H9 (cell line): ENCODE measurements around the gene RGSL1. TPM values are rescaled to one million over a fixed set of nuclear protein-coding genes. Genes with fewer than 3 reads are reported as not detected.

Source experiments
- DNase-seq: peaks from one replicate; pipeline ENCODE4 v3.0.0-alpha.2; 2017
- H2AFZ ChIP-seq: one replicate; pipeline ENCODE4 v1.6.1; 2013; ENCODE audit warnings: mild to moderate bottlenecking, low read length, control low read depth, moderate library complexity
- H2AK5ac ChIP-seq: 2 replicates; pipeline ENCODE4 v1.6.1; 2013; ENCODE audit warnings: low read length, control low read depth, mixed read lengths; ENCODE audit not compliant: insufficient read length
- H2BK120ac ChIP-seq: one replicate; pipeline ENCODE4 v1.6.1; 2013; ENCODE audit warnings: low read depth, mild to moderate bottlenecking, low read length, control low read depth, inconsistent platforms; ENCODE audit not compliant: poor library complexity, severe bottlenecking
- H2BK12ac ChIP-seq: 2 replicates; pipeline ENCODE4 v1.6.1; 2013; ENCODE audit warnings: low read length, control low read depth, mixed read lengths, low read depth; ENCODE audit not compliant: insufficient read length
- H2BK15ac ChIP-seq: 2 replicates; pipeline ENCODE4 v1.6.1; 2013; ENCODE audit warnings: low read depth, low read length, control low read depth
- H2BK20ac ChIP-seq: one replicate; pipeline ENCODE4 v1.6.1; 2013; ENCODE audit warnings: low read depth, mild to moderate bottlenecking, low read length, control low read depth, inconsistent platforms; ENCODE audit not compliant: poor library complexity, severe bottlenecking
- H2BK5ac ChIP-seq: 2 replicates; pipeline ENCODE4 v1.6.1; 2013; ENCODE audit warnings: low read length, control low read depth, mixed read lengths; ENCODE audit not compliant: insufficient read length
- H3K14ac ChIP-seq: 2 replicates; pipeline ENCODE4 v1.6.1; 2013; ENCODE audit warnings: low read length, control low read depth; ENCODE audit not compliant: insufficient read depth
- H3K18ac ChIP-seq: 2 replicates; pipeline ENCODE4 v1.6.1; 2013; ENCODE audit warnings: low read depth, mild to moderate bottlenecking, mixed read lengths, low read length, control low read depth; ENCODE audit not compliant: insufficient read length
- H3K23ac ChIP-seq: 2 replicates; pipeline ENCODE4 v1.6.1; 2013; ENCODE audit warnings: low read length, control low read depth, mixed read lengths, low read depth; ENCODE audit not compliant: insufficient read length
- H3K23me2 ChIP-seq: 2 replicates; pipeline ENCODE4 v1.6.1; 2013; ENCODE audit warnings: low read depth, mild to moderate bottlenecking, mixed read lengths, low read length, control low read depth; ENCODE audit not compliant: insufficient read length, poor library complexity, severe bottlenecking
- H3K27ac ChIP-seq: 2 replicates; pipeline ENCODE4 v1.5.1; 2013; ENCODE audit warnings: low read length, control low read depth, mixed read lengths, low read depth; ENCODE audit not compliant: insufficient read length
- H3K27me3 ChIP-seq: 2 replicates; pipeline ENCODE4 v1.6.1; 2013; ENCODE audit warnings: low read length, control low read depth, inconsistent platforms; ENCODE audit not compliant: insufficient read depth
- H3K4ac ChIP-seq: 2 replicates; pipeline ENCODE4 v1.6.1; 2013; ENCODE audit warnings: low read depth, mild to moderate bottlenecking, control low read depth, inconsistent platforms, low read length, moderate library complexity
- H3K4me1 ChIP-seq: 2 replicates; pipeline ENCODE4 v1.6.1; 2013; ENCODE audit warnings: low read length, control low read depth, inconsistent platforms; ENCODE audit not compliant: insufficient read depth
- H3K4me2 ChIP-seq: 2 replicates; pipeline ENCODE4 v1.6.1; 2013; ENCODE audit warnings: low read length, control low read depth, mixed read lengths; ENCODE audit not compliant: insufficient read length, insufficient read depth
- H3K56ac ChIP-seq: 2 replicates; pipeline ENCODE4 v1.6.1; 2013; ENCODE audit warnings: low read depth, mild to moderate bottlenecking, mixed read lengths, low read length, control low read depth; ENCODE audit not compliant: insufficient read length
- H3K79me1 ChIP-seq: 2 replicates; pipeline ENCODE4 v1.6.1; 2013; ENCODE audit warnings: low read depth, mild to moderate bottlenecking, moderate library complexity, low read length, control low read depth, inconsistent platforms; ENCODE audit not compliant: insufficient read depth, poor library complexity, severe bottlenecking
- H3K79me2 ChIP-seq: 2 replicates; pipeline ENCODE4 v1.6.1; 2013; ENCODE audit warnings: low read length, control low read depth, inconsistent platforms; ENCODE audit not compliant: insufficient read depth
- H3K9ac ChIP-seq: 2 replicates; pipeline ENCODE4 v1.6.1; 2013; ENCODE audit warnings: low read length, control low read depth, mixed read lengths; ENCODE audit not compliant: insufficient read length; ENCODE audit errors: extremely low read depth
- H3K9me3 ChIP-seq: one replicate; pipeline ENCODE4 v1.6.1; 2013; ENCODE audit warnings: low read depth, low read length, inconsistent platforms; ENCODE audit not compliant: control insufficient read depth
- H3T11ph ChIP-seq: one replicate; pipeline ENCODE4 v1.6.1; 2013; ENCODE audit warnings: mild to moderate bottlenecking, low read length, control low read depth, inconsistent platforms
- H4K20me1 ChIP-seq: one replicate; pipeline ENCODE4 v1.6.1; 2013; ENCODE audit not compliant: control insufficient read depth, insufficient read length, insufficient read depth
- H4K5ac ChIP-seq: 2 replicates; pipeline ENCODE4 v1.6.1; 2013; ENCODE audit warnings: low read depth, mild to moderate bottlenecking, mixed read lengths, low read length, control low read depth; ENCODE audit not compliant: insufficient read length
- H4K8ac ChIP-seq: replicated peaks from 2 replicates; pipeline ENCODE4 v1.6.1; 2013; ENCODE audit warnings: low read length, control low read depth, mixed read lengths, low read depth; ENCODE audit not compliant: insufficient read length
- H4K91ac ChIP-seq: 2 replicates; pipeline ENCODE4 v1.6.1; 2013; ENCODE audit warnings: low read depth, mild to moderate bottlenecking, moderate library complexity, mixed read lengths, low read length, control low read depth; ENCODE audit not compliant: insufficient read length
- H3K27ac Mint-ChIP-seq, 3 experiments: 2 replicates in 2 of 3; 3 replicates in 1 of 3; pipeline ENCODE4 v1.8.0; 2020 to 2021; ENCODE audit warnings: mixed read lengths in 3 of 3, mild to moderate bottlenecking in 1 of 3, moderate library complexity in 1 of 3
- H3K27me3 Mint-ChIP-seq: 2 replicates; pipeline ENCODE4 v1.8.0; 2021; ENCODE audit warnings: low read depth, mild to moderate bottlenecking, moderate library complexity, mixed read lengths
- H3K36me3 Mint-ChIP-seq, 3 experiments: 2 replicates in 2 of 3; 3 replicates in 1 of 3; pipeline ENCODE4 v1.8.0; 2020 to 2021; ENCODE audit warnings: low read depth in 3 of 3, mixed read lengths in 3 of 3; ENCODE audit not compliant: insufficient read depth in 1 of 3
- H3K4me1 Mint-ChIP-seq, 2 experiments: 2 replicates each; pipeline ENCODE4 v1.8.0; 2020; ENCODE audit warnings: mixed read lengths in 2 of 2
- H3K4me3 Mint-ChIP-seq, 2 experiments: 2 replicates in 1 of 2; 3 replicates in 1 of 2; pipeline ENCODE4 v1.8.0; 2020 to 2021; ENCODE audit warnings: mild to moderate bottlenecking in 2 of 2, mixed read lengths in 2 of 2, moderate library complexity in 1 of 2
- H3K9me3 Mint-ChIP-seq, 2 experiments: 2 replicates in 1 of 2; 3 replicates in 1 of 2; pipeline ENCODE4 v1.8.0; 2020; ENCODE audit warnings: mild to moderate bottlenecking in 2 of 2, mixed read lengths in 2 of 2, moderate library complexity in 1 of 2
- CTCF ChIP-seq: fragments of 200-600 bp; sonication (generic); conservative IDR thresholded peaks from 3 replicates; pipeline ENCODE4 v1.8.0; 2021; ENCODE audit warnings: antibody characterized with exemption, mild to moderate bottlenecking
- WGBS: extraction: QIAGEN DNeasy Blood & Tissue Kit; methylation state at CpG from one replicate; pipeline ENCODE4 v1.1.7; 2013; ENCODE audit warnings: missing lambda C conversion rate, low lambda C conversion rate, mixed read lengths; ENCODE audit not compliant: insufficient read length; ENCODE audit errors: extremely low coverage; 5-methylcytosine and 5-hydroxymethylcytosine counted together
- total RNA-seq: library from RNA; stranded (reverse); gene quantifications from 2 replicates; pipeline ENCODE4 v1.2.1, GENCODE V29; 2021

RGSL1 gene
- total RNA-seq, 1 experiment from 2014 or later, result not detected

- H4K8ac ChIP-seq, result no peak overlapping the region
- peaks cover under 1% of the 10 kb centered on the region for H4K20me1 ChIP-seq
- no peaks in the 10 kb centered on the region for H3K9me3 ChIP-seq
- H3K4me1 ChIP-seq, result peaks cover 2% of the 10 kb centered on the region
- no CpG with 5 or more reads among the region's 5 CpGs for WGBS
- no peak overlapping the region for H3K4ac ChIP-seq
- no peak overlapping the region for H2BK120ac ChIP-seq
- H2BK20ac ChIP-seq, result no peak overlapping the region
- H3K23ac ChIP-seq, result no peak overlapping the region
- no peak overlapping the region for H2BK12ac ChIP-seq
- Mint-ChIP-seq H3K36me3 (peaks cover 0 to 8% (median 0%) of the 10 kb centered on the region in 3 experiments; a peak in 5 of 7 replicates), H3K9me3 (peaks cover 0 to 2% of the 10 kb centered on the region in 2 experiments; a peak in 1 of 5 replicates), H3K27me3 (peaks cover 6% of the 10 kb centered on the region), H3K27ac (no peak overlapping the region), H3K4me3 (no peak overlapping the region), H3K4me1 (peaks cover 9 to 13% of the 10 kb centered on the region in 2 experiments)
- H3K18ac ChIP-seq, result no peak overlapping the region
- no peaks in the 10 kb centered on the region; the same call in 1 of the 2 replicates for H3K27me3 ChIP-seq
- no peaks in the 10 kb centered on the region for H3K79me1 ChIP-seq
- H3K23me2 ChIP-seq, result no peaks in the 10 kb centered on the region
- TF ChIP-seq CTCF, result no peak
- H3T11ph ChIP-seq, result no peak overlapping the region
- H3K56ac ChIP-seq, result no peak overlapping the region
- H4K5ac ChIP-seq, result no peak overlapping the region
- H3K4me2 ChIP-seq, result no peak overlapping the region
- no peak overlapping the region for H2AK5ac ChIP-seq
- 0 out of 2 replicates have a peak, but pooled peaks cover 1% of the 10 kb centered on the region for H3K79me2 ChIP-seq
- no peak overlapping the region for H3K27ac ChIP-seq
- H4K91ac ChIP-seq, result no peak overlapping the region
- no peak overlapping the region for H3K14ac ChIP-seq
- DNase-seq, result no peak
- no peak overlapping the region for H2BK5ac ChIP-seq
- no peak overlapping the region for H2AFZ ChIP-seq
- no peak overlapping the region for H2BK15ac ChIP-seq
- H3K9ac ChIP-seq, result no peak overlapping the region
These were observed 148.3 kb downstream of the RGSL1 start for GRCh38 chr1:182598296-182598695.
